ENCODE results near the gene SKI. TPM values are rescaled to one million over a fixed set of nuclear protein-coding genes. Genes with fewer than 3 reads are reported as not detected.
"Not testable (repeated sequence)": the region's sequence is repeated elsewhere in the genome, so short reads cannot be mapped to it uniquely, and the experiment has no call there.

SKI gene
- total RNA-seq, 1 donor = 48.9 TPM

GRCh38 chr1:2331200-2331544 is 103.1 kb downstream of the SKI start:
- no peak overlapping the region for H3K4me3 ChIP-seq (ENCODE audit: insufficient read depth, low read length)
- H3K9me3 ChIP-seq (ENCODE audit: low read depth, low read length) = no peaks in the 10 kb centered on the region
- peaks cover 4% of the 10 kb centered on the region for H3K4me1 ChIP-seq (ENCODE audit: insufficient read depth, low read length)
- H3K27ac ChIP-seq (ENCODE audit: low read depth, low read length) = no peak overlapping the region
- DNase-seq (ENCODE audit: insufficient read length, low spot score, missing footprints) = no peak
- H3K36me3 ChIP-seq (ENCODE audit: insufficient read depth, low read length) = no peaks in the 10 kb centered on the region
- H4K20me1 ChIP-seq (ENCODE audit: insufficient read depth, low read length) = no peaks in the 10 kb centered on the region
- no peak for TF ChIP-seq CTCF (IDR thresholded peaks at IDR 0.05; ENCODE audit: extremely low read depth, low read depth, low read length)
- H2AFZ ChIP-seq (ENCODE audit: low read length) = no peak overlapping the region
- H3K79me2 ChIP-seq (ENCODE audit: insufficient read depth, low read length) = no peaks in the 10 kb centered on the region
- H3K4me2 ChIP-seq (ENCODE audit: insufficient read depth, low read length) = no peak overlapping the region
- no peaks in the 10 kb centered on the region for H3K27me3 ChIP-seq (ENCODE audit: insufficient read depth, low read length)

- not testable (repeated sequence) for H3K27ac ChIP-seq (ENCODE audit: low read depth, low read length); H2AFZ ChIP-seq (ENCODE audit: low read length); H3K4me1 ChIP-seq (ENCODE audit: insufficient read depth, low read length); H3K4me3 ChIP-seq (ENCODE audit: insufficient read depth, low read length); H3K9me3 ChIP-seq (ENCODE audit: low read depth, low read length); DNase-seq (ENCODE audit: insufficient read length, low spot score, missing footprints); H3K27me3 ChIP-seq (ENCODE audit: insufficient read depth, low read length); H3K79me2 ChIP-seq (ENCODE audit: insufficient read depth, low read length); H3K36me3 ChIP-seq (ENCODE audit: insufficient read depth, low read length); H4K20me1 ChIP-seq (ENCODE audit: insufficient read depth, low read length); H3K4me2 ChIP-seq (ENCODE audit: insufficient read depth, low read length)
These were observed 103.5 kb downstream of the SKI start for GRCh38 chr1:2331580-2331979.

GRCh38 chr1:2334366-2334765 is 106.2 kb downstream of the SKI start:
- Histone ChIP-seq H3K9me3 (ENCODE audit: low read depth, low read length) (no peaks in the 10 kb centered on the region), H2AFZ (ENCODE audit: low read length) (no peak overlapping the region), H3K4me3 (ENCODE audit: insufficient read depth, low read length) (no peak overlapping the region), H3K27ac (ENCODE audit: low read depth, low read length) (no peak overlapping the region), H3K4me1 (ENCODE audit: insufficient read depth, low read length) (peaks cover 4% of the 10 kb centered on the region), H4K20me1 (ENCODE audit: insufficient read depth, low read length) (no peaks in the 10 kb centered on the region), H3K36me3 (ENCODE audit: insufficient read depth, low read length) (no peaks in the 10 kb centered on the region), H3K79me2 (ENCODE audit: insufficient read depth, low read length) (no peaks in the 10 kb centered on the region), H3K4me2 (ENCODE audit: insufficient read depth, low read length) (no peak overlapping the region), H3K27me3 (ENCODE audit: insufficient read depth, low read length) (no peaks in the 10 kb centered on the region)
- TF ChIP-seq CTCF (IDR thresholded peaks at IDR 0.05; ENCODE audit: extremely low read depth, low read depth, low read length) = no peak
- no peak for DNase-seq (ENCODE audit: insufficient read length, low spot score, missing footprints)

GRCh38 chr1:2334883-2335534 is 106.9 kb downstream of the SKI start:
- H3K4me1 ChIP-seq (ENCODE audit: insufficient read depth, low read length) = peaks cover 4% of the 10 kb centered on the region
- no peak overlapping the region for H3K4me2 ChIP-seq (ENCODE audit: insufficient read depth, low read length)
- H3K79me2 ChIP-seq (ENCODE audit: insufficient read depth, low read length) = no peaks in the 10 kb centered on the region
- no peak overlapping the region for H3K27ac ChIP-seq (ENCODE audit: low read depth, low read length)
- no peak for TF ChIP-seq CTCF (IDR thresholded peaks at IDR 0.05; ENCODE audit: extremely low read depth, low read depth, low read length)
- H2AFZ ChIP-seq (ENCODE audit: low read length) = no peak overlapping the region
- DNase-seq (ENCODE audit: insufficient read length, low spot score, missing footprints) = no peak
- H3K9me3 ChIP-seq (ENCODE audit: low read depth, low read length) = no peaks in the 10 kb centered on the region
- H3K36me3 ChIP-seq (ENCODE audit: insufficient read depth, low read length) = no peaks in the 10 kb centered on the region
- H3K4me3 ChIP-seq (ENCODE audit: insufficient read depth, low read length) = no peak overlapping the region
- H3K27me3 ChIP-seq (ENCODE audit: insufficient read depth, low read length) = no peaks in the 10 kb centered on the region
- H4K20me1 ChIP-seq (ENCODE audit: insufficient read depth, low read length) = no peaks in the 10 kb centered on the region
